ENCODE measurements around the gene PLIN3. TPM values are rescaled to one million over a fixed set of nuclear protein-coding genes. Genes with fewer than 3 reads are reported as not detected.

The PLIN3 gene
- total and polyA plus RNA-seq, 2 of the 8 experiments (the other 6 are each of a cell fraction or from before 2014, with no cell fraction given): 60.7 to 61.5 TPM

DNA sequence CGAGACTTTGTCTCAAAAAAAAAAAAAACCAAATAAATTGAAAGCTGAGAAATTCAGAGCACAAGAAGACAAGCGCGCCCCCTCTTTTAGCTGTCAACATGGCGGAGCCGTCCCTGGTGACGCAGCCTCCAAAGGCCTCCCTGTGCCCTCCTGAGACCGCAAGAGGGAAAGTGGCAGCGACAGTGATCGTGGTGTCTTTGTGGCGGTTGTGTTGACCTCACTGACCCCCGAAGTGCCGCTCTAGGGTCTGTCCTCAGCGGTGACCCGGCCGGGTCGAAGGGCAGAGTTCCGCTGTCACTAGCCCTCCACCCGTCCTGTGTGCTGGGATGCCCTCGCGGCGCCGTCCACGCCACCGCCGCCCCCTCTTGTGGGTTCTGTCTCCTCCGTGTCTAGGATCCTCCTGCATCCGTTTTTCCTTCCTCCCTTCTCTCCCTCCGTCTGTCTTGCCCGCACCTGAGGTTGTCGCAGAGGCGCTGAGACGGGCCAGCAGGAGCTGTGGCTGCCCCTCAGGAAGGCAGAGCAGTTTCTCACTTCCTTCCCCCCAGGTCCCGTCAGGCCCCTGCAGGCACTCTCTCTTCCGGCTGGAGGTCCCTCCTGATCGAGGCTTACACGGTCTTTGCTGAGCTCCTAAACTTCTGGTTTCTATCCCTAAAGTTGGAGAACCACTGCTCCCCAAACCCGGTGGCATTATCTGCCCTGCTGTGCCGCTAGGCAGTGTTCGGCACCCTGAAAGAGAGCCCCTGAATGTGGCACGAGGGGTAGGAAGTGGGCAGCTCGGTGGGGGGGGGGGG, 49.0 kb upstream of the PLIN3 start:
- H2BK20ac ChIP-seq (ENCODE audit: low read length): no peak overlapping the region
- no peak overlapping the region for H3K9ac ChIP-seq (replicated peaks in 1 of 4; ENCODE audit: extremely low read depth in 1 of 4, low read depth in 3 of 4, low read length in 3 of 4)
- DNase-seq (ENCODE audit: low read depth in 1 of 2, low spot score in 2 of 2): no peak

More for the DNA sequence above, 49.0 kb upstream of the PLIN3 start:
- CTCF ChIA-PET (ENCODE audit: partially characterized antibody): interaction anchor here (1.4 to 6.9 kb wide), 5 partner anchors 11 to 113 kb away, joined by 3 to 111 read pairs (median 6); no protein-coding TSS in a partner anchor
- peaks cover 7 to 25% (median 11%) of the 10 kb centered on the region in 4 experiments; a peak in 6 of 8 replicates for H3K36me3 ChIP-seq (ENCODE audit: control insufficient read depth in 2 of 4, insufficient read depth in 4 of 4, low read length in 3 of 4)
- no peak overlapping the region for H3K18ac ChIP-seq (ENCODE audit: extremely low read depth, low read length)
- H3K4ac ChIP-seq (replicated peaks; ENCODE audit: insufficient read length, low read depth, low read length): no peak overlapping the region
- no peak overlapping the region for H2BK120ac ChIP-seq (replicated peaks; ENCODE audit: low read depth, low read length)
- H3K56ac ChIP-seq (replicated peaks; ENCODE audit: insufficient read length, low read depth, low read length): no peak overlapping the region
- no peak overlapping the region for H2BK15ac ChIP-seq (ENCODE audit: low read length)
- no peaks in the 10 kb centered on the region for H3K9me3 ChIP-seq (ENCODE audit: insufficient read depth in 2 of 2, low read depth in 1 of 2, low read length in 1 of 2)
- H4K91ac ChIP-seq (replicated peaks; ENCODE audit: insufficient read length, low read length): no peak overlapping the region
- peaks cover 4 to 70% of the 10 kb centered on the region in 2 experiments; a peak in 3 of 4 replicates for H3K79me2 ChIP-seq (ENCODE audit: control insufficient read depth in 1 of 2, insufficient read depth in 2 of 2, low read length in 2 of 2)
- no peak for FAIRE-seq
- H4K5ac ChIP-seq (ENCODE audit: insufficient read length, low read depth, low read length): no peak overlapping the region
- no peak overlapping the region for H2BK12ac ChIP-seq (ENCODE audit: low read depth, low read length)
- H3K23me2 ChIP-seq (ENCODE audit: low read depth, low read length): no peaks in the 10 kb centered on the region
- H3K23ac ChIP-seq (ENCODE audit: insufficient read length): no peak overlapping the region
- no peak overlapping the region for H3K4me2 ChIP-seq (ENCODE audit: insufficient read depth in 1 of 2, low read depth in 2 of 2, low read length in 2 of 2)
- no peak for TF ChIP-seq NRF1 (IDR thresholded peaks at IDR 0.05; ENCODE audit: low read depth, low read length)
- TF ChIP-seq JUN (IDR thresholded peaks at IDR 0.05; ENCODE audit: low read depth, low read length): no peak
- no peak for TF ChIP-seq SP2 (IDR thresholded peaks at IDR 0.05; ENCODE audit: low read length)
- H4K8ac ChIP-seq (ENCODE audit: extremely low read depth, insufficient read depth, low read length): peak overlapping the region; percentile 51; the same call in 1 of the 2 replicates
- H2BK5ac ChIP-seq (ENCODE audit: low read depth, low read length): 0 out of 2 replicates have a peak overlapping the region, but pooled peaks have one; percentile 16
- no peak overlapping the region for H3K14ac ChIP-seq (ENCODE audit: insufficient read length)
- peaks cover 3% of the 10 kb centered on the region; the same call in 1 of the 2 replicates for H3K79me1 ChIP-seq (ENCODE audit: low read depth, low read length)
- 93% methylated on average over 39 of the region's 41 CpGs; no CpG with 5 or more reads in 1 of the 2 experiments for WGBS, 2 experiments (ENCODE audit: extremely low coverage in 1 of 2, insufficient coverage in 1 of 2, insufficient read length in 1 of 2, insufficient replicate concordance in 2 of 2, low coverage in 1 of 2, low lambda C conversion rate in 2 of 2, missing lambda C conversion rate in 1 of 2)
- POLR2A ChIA-PET (ENCODE audit: partially characterized antibody): no interaction called here
- H2AFZ ChIP-seq (ENCODE audit: low read length): no peak overlapping the region
- no peaks in the 10 kb centered on the region; a peak in 1 of 7 replicates for H3K27me3 ChIP-seq (replicated peaks in 1 of 4; ENCODE audit: control insufficient read depth in 3 of 4, extremely low read depth in 1 of 4, insufficient read depth in 3 of 4, low read length in 3 of 4)
- peaks cover 9 to 26% of the 10 kb centered on the region in 2 experiments for H4K20me1 ChIP-seq (replicated peaks in 1 of 2; ENCODE audit: control insufficient read depth in 1 of 2, insufficient read depth in 2 of 2, low read length in 2 of 2)
- H2AK5ac ChIP-seq (ENCODE audit: low read depth, low read length): no peak overlapping the region
- peaks cover 0 to 2% (median 1%) of the 10 kb centered on the region in 4 experiments; a peak in 4 of 7 replicates for H3K4me1 ChIP-seq (replicated peaks in 1 of 4; ENCODE audit: control insufficient read depth in 3 of 4, insufficient read depth in 4 of 4, low read length in 3 of 4)
- H3K4me3 ChIP-seq (ENCODE audit: extremely low read depth in 1 of 4, insufficient read depth in 2 of 4, low read depth in 3 of 4, low read length in 4 of 4): no peak overlapping the region
- H3K27ac ChIP-seq (ENCODE audit: low read depth, low read length): no peak overlapping the region
